ENCODE data around the gene TECTA.

DNA sequence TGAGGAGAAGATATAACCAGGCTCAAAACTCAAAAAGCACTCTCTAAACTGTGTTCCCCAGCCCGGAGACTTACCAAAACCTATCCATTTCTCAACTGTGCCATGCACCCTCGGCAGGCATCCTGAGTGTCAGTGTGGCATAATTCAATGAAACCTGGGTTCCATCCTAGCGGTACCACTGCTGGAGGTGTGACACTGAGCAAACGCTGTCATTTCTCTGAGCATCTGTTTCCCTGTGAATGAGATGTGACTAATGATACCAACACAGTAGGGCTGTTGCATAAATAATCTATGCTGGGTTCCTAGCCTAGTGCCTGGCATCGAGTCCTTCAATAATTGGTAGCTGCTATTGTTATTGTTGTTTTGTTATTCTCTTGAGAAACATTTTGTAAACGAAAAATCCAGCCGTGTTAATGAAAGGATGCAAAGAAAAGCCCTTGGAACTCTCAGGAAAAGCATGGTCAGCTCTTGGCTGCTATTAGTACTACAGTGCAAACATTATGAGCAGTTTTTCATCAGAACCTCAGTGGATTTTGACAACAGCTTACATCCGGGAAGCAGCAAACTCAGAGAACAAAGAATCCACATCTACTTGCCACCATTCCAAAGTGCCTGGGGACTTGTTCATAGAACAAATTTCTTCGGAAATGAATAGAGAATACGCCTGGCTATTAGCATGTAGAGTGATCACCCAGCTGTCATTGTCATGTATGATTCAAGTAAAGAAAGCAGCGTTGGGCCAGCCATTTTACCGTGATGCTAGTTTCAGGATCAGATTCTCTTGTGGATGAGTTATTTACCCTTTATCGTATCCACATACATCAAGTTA is 53.7 kb downstream of the TECTA start:
- TF ChIP-seq, protein P1, sequence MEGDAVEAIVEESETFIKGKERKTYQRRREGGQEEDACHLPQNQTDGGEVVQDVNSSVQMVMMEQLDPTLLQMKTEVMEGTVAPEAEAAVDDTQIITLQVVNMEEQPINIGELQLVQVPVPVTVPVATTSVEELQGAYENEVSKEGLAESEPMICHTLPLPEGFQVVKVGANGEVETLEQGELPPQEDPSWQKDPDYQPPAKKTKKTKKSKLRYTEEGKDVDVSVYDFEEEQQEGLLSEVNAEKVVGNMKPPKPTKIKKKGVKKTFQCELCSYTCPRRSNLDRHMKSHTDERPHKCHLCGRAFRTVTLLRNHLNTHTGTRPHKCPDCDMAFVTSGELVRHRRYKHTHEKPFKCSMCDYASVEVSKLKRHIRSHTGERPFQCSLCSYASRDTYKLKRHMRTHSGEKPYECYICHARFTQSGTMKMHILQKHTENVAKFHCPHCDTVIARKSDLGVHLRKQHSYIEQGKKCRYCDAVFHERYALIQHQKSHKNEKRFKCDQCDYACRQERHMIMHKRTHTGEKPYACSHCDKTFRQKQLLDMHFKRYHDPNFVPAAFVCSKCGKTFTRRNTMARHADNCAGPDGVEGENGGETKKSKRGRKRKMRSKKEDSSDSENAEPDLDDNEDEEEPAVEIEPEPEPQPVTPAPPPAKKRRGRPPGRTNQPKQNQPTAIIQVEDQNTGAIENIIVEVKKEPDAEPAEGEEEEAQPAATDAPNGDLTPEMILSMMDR (IDR thresholded peaks at IDR 0.05) = no peak
- TF ChIP-seq POLR2A (IDR thresholded peaks at IDR 0.05) = no peak
- TF ChIP-seq EP300 (IDR thresholded peaks at IDR 0.05) = no peak
